RCC 7860 (cell line): Measurements from ENCODE around the gene XPNPEP1.
A peak's percentile ranks its signal among the peaks of the same experiment; 100 is the strongest.
"Not testable (repeated sequence)": the region's sequence is repeated elsewhere in the genome, so short reads cannot be mapped to it uniquely, and the experiment has no call there.

Experiments
- DNase-seq: peaks from one replicate; pipeline ENCODE4 v3.0.0-alpha.2; 2015; ENCODE audit warnings: low spot score
- FAIRE-seq: peaks from 2 replicates; lab custom pipeline; 2012; peaks lifted over from hg19 to GRCh38; lab: Jason Lieb, UNC

Gene XPNPEP1

DNA sequence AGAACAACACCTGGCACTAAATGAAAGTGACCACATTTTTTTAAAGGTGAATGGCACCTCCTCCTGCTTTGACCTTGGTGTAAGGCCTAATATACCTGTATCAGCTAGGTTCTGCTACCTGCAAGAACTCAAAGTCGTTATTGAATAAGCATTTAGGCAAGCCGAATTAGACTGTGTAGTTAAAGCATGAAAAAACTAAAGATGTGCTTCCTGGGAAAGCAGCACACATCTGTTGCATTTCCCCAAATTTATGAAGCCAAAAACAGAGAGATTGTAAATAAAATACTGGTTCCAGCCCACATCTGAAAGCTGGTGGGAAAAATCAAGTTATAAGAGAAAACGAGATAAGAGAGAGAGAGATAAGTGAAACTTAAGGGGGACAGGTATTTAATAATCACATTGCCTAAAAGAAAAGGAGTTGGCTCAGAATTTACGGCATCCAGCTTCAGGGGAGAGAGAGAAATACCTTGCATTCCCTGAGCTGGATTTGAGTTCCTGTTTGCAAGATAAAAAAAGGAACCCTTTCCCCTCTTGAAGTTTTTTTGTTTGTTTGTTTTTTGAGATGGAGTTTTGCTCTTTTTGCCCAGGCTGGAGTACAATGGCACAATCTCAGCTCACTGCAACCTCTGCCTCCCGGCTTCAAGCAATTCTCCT lies 1.8 kb upstream of the XPNPEP1 start:
- no peak for FAIRE-seq
- DNase-seq: no peak

- FAIRE-seq (no peak), DNase-seq (no peak)
These were observed 776 bp upstream of the XPNPEP1 start for GRCh38 chr10:109924087-109924486.

GRCh38 chr10:109922358-109922975 lies 844 bp downstream of the XPNPEP1 start:
- no peak for FAIRE-seq
- no peak for DNase-seq

- no peak for DNase-seq
- no peak for FAIRE-seq
These were observed 3.3 kb downstream of the XPNPEP1 start for GRCh38 chr10:109920016-109920415.

- no peak for DNase-seq
- FAIRE-seq: no peak
These were observed 4.1 kb downstream of the XPNPEP1 start for GRCh38 chr10:109919220-109919619.

GRCh38 chr10:109918707-109919106 lies 4.6 kb downstream of the XPNPEP1 start:
- not testable (repeated sequence) for FAIRE-seq, DNase-seq

GRCh38 chr10:109915566-109915965 lies 7.7 kb downstream of the XPNPEP1 start:
- FAIRE-seq: no peak
- no peak for DNase-seq

DNA sequence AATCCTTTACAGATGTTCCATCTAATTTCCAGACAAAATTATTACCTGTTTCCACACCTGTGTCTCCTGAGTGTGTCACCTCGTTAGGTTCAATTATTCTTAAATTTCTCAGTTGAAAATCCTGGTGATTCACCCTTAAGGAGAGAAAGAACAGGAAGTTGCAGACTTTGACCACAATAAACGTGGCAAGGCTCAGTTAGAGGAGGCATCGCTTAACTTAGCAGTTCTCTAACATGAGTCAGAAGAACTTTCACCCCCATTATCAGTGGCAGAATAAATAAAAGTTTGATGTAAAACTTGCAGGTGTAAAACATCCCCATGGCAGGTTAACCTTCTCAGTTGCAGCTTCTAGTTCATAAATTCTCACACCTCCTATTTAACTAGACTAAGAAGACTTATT lies 8.3 kb downstream of the XPNPEP1 start:
- FAIRE-seq: peak; percentile 93
- peak; percentile 72 for DNase-seq

- no peak for FAIRE-seq
- no peak for DNase-seq
These were observed 9.9 kb downstream of the XPNPEP1 start for GRCh38 chr10:109913306-109913892.

GRCh38 chr10:109912335-109913281 lies 10.7 kb downstream of the XPNPEP1 start:
- FAIRE-seq: peak; percentile 8
- peak; percentile 22 for DNase-seq

GRCh38 chr10:109911903-109912302 lies 11.4 kb downstream of the XPNPEP1 start:
- FAIRE-seq (no peak), DNase-seq (no peak)

- FAIRE-seq (no peak), DNase-seq (no peak)
These were observed 17.0 kb downstream of the XPNPEP1 start for GRCh38 chr10:109906316-109906715.

DNA sequence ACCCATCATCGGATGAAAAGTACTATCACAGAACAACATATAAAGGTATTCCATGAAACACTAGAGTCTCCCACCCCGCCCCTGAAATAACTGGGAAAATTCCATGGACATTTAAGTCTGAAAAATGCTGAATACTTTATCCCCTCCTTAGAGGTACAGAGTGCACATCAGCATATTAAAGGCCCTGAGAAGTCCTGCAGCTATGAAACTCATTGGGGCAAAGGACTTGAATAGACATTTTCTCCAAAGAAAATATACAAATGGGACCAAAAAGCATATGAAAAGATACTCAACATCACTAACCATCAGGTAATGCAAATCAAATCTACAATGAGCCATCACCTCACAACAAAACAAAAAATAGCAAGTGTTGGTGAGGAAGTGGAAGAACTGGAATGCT lies 18.9 kb downstream of the XPNPEP1 start:
- no peak for FAIRE-seq
- DNase-seq: no peak

GRCh38 chr10:109902992-109903947 lies 20.0 kb downstream of the XPNPEP1 start:
- DNase-seq (no peak), FAIRE-seq (no peak)

DNA sequence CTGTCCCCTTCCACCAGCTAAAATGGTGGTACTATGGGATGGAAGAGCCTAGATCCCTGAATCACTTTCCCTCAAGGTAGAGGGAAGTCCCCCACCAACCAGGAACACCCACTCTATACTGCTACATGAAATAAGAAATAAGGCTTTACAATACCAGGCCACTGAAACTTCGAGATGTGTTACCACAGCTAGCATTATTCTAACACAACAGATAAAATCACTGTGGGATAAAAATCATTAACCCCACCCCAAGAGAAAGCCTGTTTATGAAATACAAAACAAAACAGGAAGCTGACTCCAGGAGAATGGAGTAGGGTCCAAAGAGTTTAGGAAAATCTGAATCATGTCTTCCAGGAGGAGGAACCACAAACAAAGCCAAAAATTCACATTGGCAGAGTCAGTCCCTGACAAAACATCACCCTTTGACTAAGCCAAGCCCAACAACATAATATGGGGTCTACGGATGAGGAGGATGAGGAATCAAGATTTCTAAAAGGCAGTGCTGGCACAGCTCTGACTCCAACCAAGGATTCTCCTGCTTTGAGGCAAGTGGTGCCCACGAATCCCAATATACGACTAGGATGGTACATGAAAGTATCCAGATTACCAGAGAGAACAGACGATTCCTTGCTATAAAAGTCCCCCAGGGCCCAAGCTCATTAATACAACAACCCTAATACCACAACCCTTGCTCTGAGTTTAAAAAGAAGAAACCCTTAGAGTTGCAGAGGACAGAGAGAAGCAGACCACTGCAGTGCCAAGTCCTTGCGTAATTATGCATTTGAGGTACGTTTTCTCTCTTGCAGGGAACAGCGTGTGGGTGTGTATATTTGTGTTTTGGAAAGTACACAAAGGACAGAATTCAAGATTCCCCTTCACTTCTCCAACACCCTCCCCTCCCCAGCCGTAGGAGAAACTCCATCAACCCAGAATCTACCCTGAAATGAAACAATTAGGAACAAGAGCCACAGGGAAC lies 23.7 kb downstream of the XPNPEP1 start:
- no peak for FAIRE-seq
- DNase-seq: no peak

DNA sequence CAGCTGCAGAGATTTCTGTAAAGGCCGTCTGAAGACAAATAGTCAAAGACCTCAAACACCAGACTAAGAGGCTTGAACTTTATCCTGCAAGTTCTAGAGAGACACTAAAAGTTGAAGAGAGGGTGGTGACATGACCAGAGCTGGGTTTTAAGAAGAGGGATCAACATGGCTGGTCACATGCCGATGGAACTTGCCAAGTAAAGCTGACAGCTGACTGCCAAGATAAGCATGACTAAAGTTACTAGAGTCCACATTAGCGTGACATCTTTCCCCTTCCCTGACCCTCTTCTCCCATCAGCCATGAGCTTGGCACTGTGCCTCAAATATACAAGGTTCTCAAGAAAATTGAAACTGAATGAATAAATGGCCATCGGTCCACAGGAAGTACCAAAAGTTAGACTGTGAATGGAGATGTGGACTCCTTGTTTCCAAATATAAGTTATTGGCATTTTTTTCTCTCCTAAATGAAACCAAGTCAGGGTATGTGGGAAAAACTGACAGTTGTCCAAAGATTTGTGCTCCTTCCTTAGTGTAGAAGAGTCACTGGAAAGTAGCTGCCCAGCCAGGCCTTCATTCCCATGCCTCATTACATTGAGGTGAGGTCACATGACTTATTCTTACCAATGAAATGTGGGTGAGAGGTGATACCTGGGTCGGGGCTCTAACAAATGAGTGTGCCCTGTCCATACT lies 24.5 kb downstream of the XPNPEP1 start:
- DNase-seq (no peak), FAIRE-seq (no peak)

- DNase-seq (no peak), FAIRE-seq (no peak)
These were observed 25.3 kb downstream of the XPNPEP1 start for GRCh38 chr10:109898007-109898406.

GRCh38 chr10:109895848-109896247 lies 27.5 kb downstream of the XPNPEP1 start:
- DNase-seq: no peak
- no peak for FAIRE-seq
